ENCODE measurements around the gene KCNMB2.

DNA sequence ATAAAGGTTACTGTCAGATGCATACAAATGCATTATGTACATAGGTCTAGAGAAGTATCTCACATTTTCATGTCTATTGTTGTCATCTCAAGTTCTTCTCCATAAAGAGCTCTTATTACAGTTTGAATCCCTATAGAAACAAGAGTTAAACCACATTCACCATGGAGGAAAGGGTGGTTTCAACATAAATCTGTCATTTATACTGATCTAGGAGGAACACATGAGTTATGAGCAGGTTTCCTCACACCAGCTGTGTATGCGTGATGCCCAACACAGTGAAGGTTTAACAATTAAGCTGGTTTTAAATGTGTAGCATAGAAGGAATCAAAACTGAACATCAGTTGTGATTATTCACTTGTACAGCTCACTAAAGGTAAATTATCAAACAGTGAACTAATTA is 251.7 kb downstream of the KCNMB2 start:
- TF ChIP-seq, protein P1, sequence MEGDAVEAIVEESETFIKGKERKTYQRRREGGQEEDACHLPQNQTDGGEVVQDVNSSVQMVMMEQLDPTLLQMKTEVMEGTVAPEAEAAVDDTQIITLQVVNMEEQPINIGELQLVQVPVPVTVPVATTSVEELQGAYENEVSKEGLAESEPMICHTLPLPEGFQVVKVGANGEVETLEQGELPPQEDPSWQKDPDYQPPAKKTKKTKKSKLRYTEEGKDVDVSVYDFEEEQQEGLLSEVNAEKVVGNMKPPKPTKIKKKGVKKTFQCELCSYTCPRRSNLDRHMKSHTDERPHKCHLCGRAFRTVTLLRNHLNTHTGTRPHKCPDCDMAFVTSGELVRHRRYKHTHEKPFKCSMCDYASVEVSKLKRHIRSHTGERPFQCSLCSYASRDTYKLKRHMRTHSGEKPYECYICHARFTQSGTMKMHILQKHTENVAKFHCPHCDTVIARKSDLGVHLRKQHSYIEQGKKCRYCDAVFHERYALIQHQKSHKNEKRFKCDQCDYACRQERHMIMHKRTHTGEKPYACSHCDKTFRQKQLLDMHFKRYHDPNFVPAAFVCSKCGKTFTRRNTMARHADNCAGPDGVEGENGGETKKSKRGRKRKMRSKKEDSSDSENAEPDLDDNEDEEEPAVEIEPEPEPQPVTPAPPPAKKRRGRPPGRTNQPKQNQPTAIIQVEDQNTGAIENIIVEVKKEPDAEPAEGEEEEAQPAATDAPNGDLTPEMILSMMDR (IDR thresholded peaks at IDR 0.05), result no peak
- TF ChIP-seq POLR2A (IDR thresholded peaks at IDR 0.05) (no peak), POLR2AphosphoS5 (IDR thresholded peaks at IDR 0.05) (no peak)

Data from upper lobe of left lung (tissue), 4 donors.